Gastroesophageal sphincter (tissue), 3 donors: ENCODE measurements around the gene CHRM5.

Source experiments
- EP300 ChIP-seq: sonication (generic); formaldehyde crosslinking; IDR thresholded peaks from one replicate; pipeline ENCODE4 v1.6.1; 2017; ENCODE audit warnings: antibody characterized with exemption, mild to moderate bottlenecking
- POLR2A ChIP-seq, 2 donors: fragments of 450-650 bp; IDR thresholded peaks; one replicate each; pipeline ENCODE4 v1.6.1; 2017; ENCODE audit warnings: antibody characterized with exemption in 2 of 2, mild to moderate bottlenecking in 2 of 2, moderate library complexity in 1 of 2
- POLR2AphosphoS5 ChIP-seq: sonication (generic); formaldehyde crosslinking; IDR thresholded peaks from one replicate; pipeline ENCODE4 v1.6.1; 2017; ENCODE audit warnings: antibody characterized with exemption
- TF ChIP-seq, protein P1 (sequence below), 4 experiments: fragments of 200-600 bp in 2 of 4; fragments of 450-650 bp in 2 of 4; sonication (generic) in 1 of 4; IDR thresholded peaks; one replicate each; pipeline ENCODE4 v1.5.1; 2017 to 2019; ENCODE audit warnings: antibody characterized with exemption in 4 of 4, mild to moderate bottlenecking in 2 of 4, moderate library complexity in 2 of 4

DNA sequence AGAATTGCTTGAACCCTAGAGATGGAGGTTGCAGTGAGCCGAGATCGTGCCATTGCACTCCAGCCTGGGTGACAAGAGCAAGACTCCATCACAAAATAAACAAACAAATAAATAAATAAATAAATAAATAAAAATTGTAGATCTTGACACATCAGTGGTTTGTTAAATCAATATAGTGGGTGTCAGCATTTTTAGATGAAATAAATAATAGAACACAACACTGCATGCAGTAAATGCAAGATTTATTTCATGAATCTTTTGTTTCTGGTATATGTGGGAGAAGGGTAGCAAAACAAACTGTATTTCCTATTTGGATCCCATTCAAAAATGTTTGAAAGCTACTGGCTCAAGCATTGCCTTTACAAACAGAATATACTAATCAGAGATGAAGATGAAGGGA is 35.6 kb upstream of the CHRM5 start:
- TF ChIP-seq POLR2AphosphoS5 (no peak), POLR2A (IDR thresholded peaks at IDR 0.05) (no peak), EP300 (no peak)
- TF ChIP-seq, protein P1, sequence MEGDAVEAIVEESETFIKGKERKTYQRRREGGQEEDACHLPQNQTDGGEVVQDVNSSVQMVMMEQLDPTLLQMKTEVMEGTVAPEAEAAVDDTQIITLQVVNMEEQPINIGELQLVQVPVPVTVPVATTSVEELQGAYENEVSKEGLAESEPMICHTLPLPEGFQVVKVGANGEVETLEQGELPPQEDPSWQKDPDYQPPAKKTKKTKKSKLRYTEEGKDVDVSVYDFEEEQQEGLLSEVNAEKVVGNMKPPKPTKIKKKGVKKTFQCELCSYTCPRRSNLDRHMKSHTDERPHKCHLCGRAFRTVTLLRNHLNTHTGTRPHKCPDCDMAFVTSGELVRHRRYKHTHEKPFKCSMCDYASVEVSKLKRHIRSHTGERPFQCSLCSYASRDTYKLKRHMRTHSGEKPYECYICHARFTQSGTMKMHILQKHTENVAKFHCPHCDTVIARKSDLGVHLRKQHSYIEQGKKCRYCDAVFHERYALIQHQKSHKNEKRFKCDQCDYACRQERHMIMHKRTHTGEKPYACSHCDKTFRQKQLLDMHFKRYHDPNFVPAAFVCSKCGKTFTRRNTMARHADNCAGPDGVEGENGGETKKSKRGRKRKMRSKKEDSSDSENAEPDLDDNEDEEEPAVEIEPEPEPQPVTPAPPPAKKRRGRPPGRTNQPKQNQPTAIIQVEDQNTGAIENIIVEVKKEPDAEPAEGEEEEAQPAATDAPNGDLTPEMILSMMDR (IDR thresholded peaks at IDR 0.05), result no peak
